Measurements from ENCODE around the gene ADAMTS9. TPM values are rescaled to one million over a fixed set of nuclear protein-coding genes. Genes with fewer than 3 reads are reported as not detected.

ADAMTS9 gene
- total RNA-seq, 1 experiment from 2014 or later, result not detected

- in situ Hi-C loops (cut with HindIII; ENCODE audit: low sequenced_read_pairs), result no loop called here
- DNase-seq (ENCODE audit: low spot score), result peak; percentile 45
Observed at GRCh38 chr3:64595253-64595694, 92.5 kb downstream of the ADAMTS9 start.

- no peak for DNase-seq (ENCODE audit: low spot score)
- in situ Hi-C loops (cut with HindIII; ENCODE audit: low sequenced_read_pairs), result no loop called here
Observed at GRCh38 chr3:64594134-64594533, 93.7 kb downstream of the ADAMTS9 start.

GRCh38 chr3:64593350-64593749 is 94.5 kb downstream of the ADAMTS9 start:
- in situ Hi-C loops (cut with HindIII; ENCODE audit: low sequenced_read_pairs), result no loop called here
- DNase-seq (ENCODE audit: low spot score), result no peak

- no peak for DNase-seq (ENCODE audit: low spot score)
- in situ Hi-C loops (cut with HindIII; ENCODE audit: low sequenced_read_pairs), result no loop called here
Observed at GRCh38 chr3:64591615-64592014, 96.2 kb downstream of the ADAMTS9 start.

GRCh38 chr3:64588380-64588779 is 99.4 kb downstream of the ADAMTS9 start:
- in situ Hi-C loops (cut with HindIII; ENCODE audit: low sequenced_read_pairs), result no loop called here
- no peak for DNase-seq (ENCODE audit: low spot score)

- no peak for DNase-seq (ENCODE audit: low spot score)
- in situ Hi-C loops (cut with HindIII; ENCODE audit: low sequenced_read_pairs), result no loop called here
Observed at GRCh38 chr3:64586952-64587351, 100.8 kb downstream of the ADAMTS9 start.

- in situ Hi-C loops (cut with HindIII; ENCODE audit: low sequenced_read_pairs), result no loop called here
- DNase-seq (ENCODE audit: low spot score), result no peak
Observed at GRCh38 chr3:64584179-64584578, 103.6 kb downstream of the ADAMTS9 start.

GRCh38 chr3:64578797-64579196 is 109.0 kb downstream of the ADAMTS9 start:
- DNase-seq (ENCODE audit: low spot score), result no peak
- in situ Hi-C loops (cut with HindIII; ENCODE audit: low sequenced_read_pairs), result no loop called here

- in situ Hi-C loops (cut with HindIII; ENCODE audit: low sequenced_read_pairs), result no loop called here
- DNase-seq (ENCODE audit: low spot score), result no peak
Observed at GRCh38 chr3:64578062-64578770, 109.6 kb downstream of the ADAMTS9 start.

- in situ Hi-C loops (cut with HindIII; ENCODE audit: low sequenced_read_pairs), result no loop called here
- DNase-seq (ENCODE audit: low spot score), result no peak
Observed at GRCh38 chr3:64576211-64576775, 111.5 kb downstream of the ADAMTS9 start.

GRCh38 chr3:64575211-64575844 is 112.5 kb downstream of the ADAMTS9 start:
- peak; percentile 5 for DNase-seq (ENCODE audit: low spot score)

GRCh38 chr3:64574194-64574593 is 113.6 kb downstream of the ADAMTS9 start:
- no peak for DNase-seq (ENCODE audit: low spot score)
- in situ Hi-C loops (cut with HindIII; ENCODE audit: low sequenced_read_pairs), result no loop called here

More at GRCh38 chr3:64575211-64575844, 112.5 kb downstream of the ADAMTS9 start:
- in situ Hi-C loops (cut with HindIII; ENCODE audit: low sequenced_read_pairs), result no loop called here

GRCh38 chr3:64571982-64572381 is 115.8 kb downstream of the ADAMTS9 start:
- DNase-seq (ENCODE audit: low spot score), result no peak
- in situ Hi-C loops (cut with HindIII; ENCODE audit: low sequenced_read_pairs), result no loop called here

GRCh38 chr3:64568895-64569517 is 118.8 kb downstream of the ADAMTS9 start:
- no peak for DNase-seq (ENCODE audit: low spot score)
- in situ Hi-C loops (cut with HindIII; ENCODE audit: low sequenced_read_pairs), result no loop called here

GRCh38 chr3:64566859-64567258 is 120.9 kb downstream of the ADAMTS9 start:
- in situ Hi-C loops (cut with HindIII; ENCODE audit: low sequenced_read_pairs), result no loop called here
- no peak for DNase-seq (ENCODE audit: low spot score)

- in situ Hi-C loops (cut with HindIII; ENCODE audit: low sequenced_read_pairs), result no loop called here
- DNase-seq (ENCODE audit: low spot score), result no peak
Observed at GRCh38 chr3:64563751-64564150, 124.0 kb downstream of the ADAMTS9 start.

GRCh38 chr3:64561868-64562267 is 125.9 kb downstream of the ADAMTS9 start:
- DNase-seq (ENCODE audit: low spot score), result no peak
- in situ Hi-C loops (cut with HindIII; ENCODE audit: low sequenced_read_pairs), result no loop called here

GRCh38 chr3:64561325-64561843 is 126.4 kb downstream of the ADAMTS9 start:
- DNase-seq (ENCODE audit: low spot score), result no peak
- in situ Hi-C loops (cut with HindIII; ENCODE audit: low sequenced_read_pairs), result no loop called here

GRCh38 chr3:64560791-64561190 is 127.0 kb downstream of the ADAMTS9 start:
- in situ Hi-C loops (cut with HindIII; ENCODE audit: low sequenced_read_pairs), result no loop called here
- no peak for DNase-seq (ENCODE audit: low spot score)

- in situ Hi-C loops (cut with HindIII; ENCODE audit: low sequenced_read_pairs), result no loop called here
- DNase-seq (ENCODE audit: low spot score), result no peak
Observed at GRCh38 chr3:64559588-64559987, 128.2 kb downstream of the ADAMTS9 start.
